H1 (cell line): ENCODE data around the gene GMNN. TPM values are rescaled to one million over a fixed set of nuclear protein-coding genes. Genes with fewer than 3 reads are reported as not detected.

ENCODE experiments used
- CTCF ChIA-PET: fragments of 300-600 bp; sonication (Branson Sonifier 250); formaldehyde crosslinking; loops from one replicate; lab custom pipeline; 2021; ENCODE audit not compliant: partially characterized antibody; lab: Charles Lee
- POLR2A ChIA-PET: fragments of 300-600 bp; sonication (Branson Sonifier 250); formaldehyde crosslinking; loops from one replicate; lab custom pipeline; 2021; ENCODE audit warnings: inconsistent platforms; ENCODE audit not compliant: partially characterized antibody; lab: Charles Lee
- DNase-seq, 2 experiments: peaks; one replicate each; pipeline versions ENCODE4 v3.0.0 to v3.0.0-alpha.2; 2010 to 2022; ENCODE audit warnings: low spot score in 2 of 2, low read depth in 1 of 2, mixed read lengths in 1 of 2
- FAIRE-seq: peaks from 2 replicates; lab custom pipeline; 2011; peaks lifted over from hg19 to GRCh38; lab: Jason Lieb, UNC
- H2AFZ ChIP-seq: 2 replicates; pipeline ENCODE4 v1.8.1; 2012; ENCODE audit warnings: low read length, inconsistent platforms
- H2AK5ac ChIP-seq: 2 replicates; pipeline ENCODE4 v1.6.1; 2013; ENCODE audit warnings: low read depth, low read length
- H2BK120ac ChIP-seq: replicated peaks from 2 replicates; pipeline ENCODE3; 2013; ENCODE audit warnings: low read depth, low read length, inconsistent platforms
- H2BK12ac ChIP-seq: 2 replicates; pipeline ENCODE4 v1.6.1; 2013; ENCODE audit warnings: low read depth, low read length
- H2BK15ac ChIP-seq: 2 replicates; pipeline ENCODE4 v1.6.1; 2013; ENCODE audit warnings: low read length
- H2BK20ac ChIP-seq: 2 replicates; pipeline ENCODE4 v1.6.1; 2013; ENCODE audit warnings: low read length
- H2BK5ac ChIP-seq: 2 replicates; pipeline ENCODE4 v1.6.1; 2013; ENCODE audit warnings: low read depth, low read length
- H3K14ac ChIP-seq: 2 replicates; pipeline ENCODE4 v1.6.1; 2013; ENCODE audit warnings: inconsistent platforms; ENCODE audit not compliant: insufficient read length
- H3K18ac ChIP-seq: 2 replicates; pipeline ENCODE4 v1.6.1; 2013; ENCODE audit warnings: low read length; ENCODE audit errors: extremely low read depth
- H3K23ac ChIP-seq: 2 replicates; pipeline ENCODE4 v1.6.1; 2013; ENCODE audit warnings: inconsistent platforms; ENCODE audit not compliant: insufficient read length
- H3K23me2 ChIP-seq: 2 replicates; pipeline ENCODE4 v1.6.1; 2013; ENCODE audit warnings: low read depth, low read length
- H3K27ac ChIP-seq: 2 replicates; pipeline ENCODE4 v1.6.1; 2011; ENCODE audit warnings: low read depth, low read length, inconsistent platforms
- H3K27me3 ChIP-seq, 4 experiments: replicated peaks in 1 of 4; 1 replicate in 1 of 4; 2 replicates in 3 of 4; pipeline versions ENCODE4 v1.6.1 to v1.8.1; 2011 to 2013; ENCODE audit warnings: low read length in 3 of 4, mild to moderate bottlenecking in 3 of 4, inconsistent platforms in 2 of 4, mixed read lengths in 2 of 4, moderate library complexity in 1 of 4; ENCODE audit not compliant: control insufficient read depth in 3 of 4, insufficient read depth in 3 of 4; ENCODE audit errors: extremely low read depth in 1 of 4
- H3K36me3 ChIP-seq, 4 experiments: 2 replicates each; pipeline versions ENCODE4 v1.6.1 to v1.8.1; 2011 to 2013; ENCODE audit warnings: mild to moderate bottlenecking in 4 of 4, low read length in 3 of 4, moderate library complexity in 2 of 4, control low read depth in 1 of 4, inconsistent platforms in 1 of 4; ENCODE audit not compliant: insufficient read depth in 4 of 4, control insufficient read depth in 2 of 4
- H3K4ac ChIP-seq: replicated peaks from 2 replicates; pipeline ENCODE3; 2013; ENCODE audit warnings: low read length, low read depth, mixed read lengths, inconsistent platforms; ENCODE audit not compliant: insufficient read length
- H3K4me1 ChIP-seq, 4 experiments: replicated peaks in 1 of 4; 1 replicate in 1 of 4; 2 replicates in 3 of 4; pipeline versions ENCODE4 v1.6.1 to v1.8.1; 2011 to 2013; ENCODE audit warnings: low read length in 3 of 4, inconsistent platforms in 2 of 4, mixed read lengths in 1 of 4; ENCODE audit not compliant: insufficient read depth in 4 of 4, control insufficient read depth in 3 of 4
- H3K4me2 ChIP-seq, 2 experiments: 2 replicates each; pipeline versions ENCODE4 v1.6.1 to v1.8.1; 2011 to 2013; ENCODE audit warnings: low read depth in 2 of 2, low read length in 2 of 2, control low read depth in 1 of 2, inconsistent platforms in 1 of 2, mild to moderate bottlenecking in 1 of 2; ENCODE audit not compliant: insufficient read depth in 1 of 2
- H3K4me3 ChIP-seq, 4 experiments: fragments of 200-600, 300-600 bp in 1 of 4; sonication (generic), shearing (Covaris generic), sonication (Bioruptor Twin) in 1 of 4; 2 replicates each; pipeline versions ENCODE4 v1.5.1 to v1.8.1; 2011 to 2016; ENCODE audit warnings: low read length in 4 of 4, low read depth in 3 of 4, control low read depth in 2 of 4, inconsistent platforms in 2 of 4, mild to moderate bottlenecking in 2 of 4, mixed read lengths in 1 of 4, moderate library complexity in 1 of 4; ENCODE audit not compliant: insufficient read depth in 2 of 4; ENCODE audit errors: extremely low read depth in 1 of 4
- H3K56ac ChIP-seq: replicated peaks from 2 replicates; pipeline ENCODE3; 2013; ENCODE audit warnings: low read depth, mild to moderate bottlenecking, mixed read lengths, low read length, inconsistent platforms; ENCODE audit not compliant: insufficient read length
- H3K79me1 ChIP-seq: 2 replicates; pipeline ENCODE4 v1.6.1; 2013; ENCODE audit warnings: low read depth, low read length, control low read depth
- H3K79me2 ChIP-seq, 2 experiments: 2 replicates each; pipeline versions ENCODE4 v1.6.1 to v1.8.1; 2012 to 2013; ENCODE audit warnings: low read length in 2 of 2, mild to moderate bottlenecking in 2 of 2, inconsistent platforms in 1 of 2; ENCODE audit not compliant: insufficient read depth in 2 of 2, control insufficient read depth in 1 of 2
- H3K9ac ChIP-seq, 4 experiments: replicated peaks in 1 of 4; 1 replicate in 1 of 4; 2 replicates in 3 of 4; pipeline versions ENCODE4 v1.6.1 to v1.8.1; 2011 to 2013; ENCODE audit warnings: low read depth in 3 of 4, low read length in 3 of 4, control low read depth in 2 of 4, mild to moderate bottlenecking in 2 of 4, moderate library complexity in 2 of 4, inconsistent platforms in 1 of 4; ENCODE audit errors: extremely low read depth in 1 of 4
- H3K9me3 ChIP-seq, 2 experiments: 2 replicates each; pipeline versions ENCODE4 v1.6.1 to v1.8.1; 2012 to 2013; ENCODE audit warnings: mild to moderate bottlenecking in 2 of 2, moderate library complexity in 2 of 2, control low read depth in 1 of 2, inconsistent platforms in 1 of 2, low read depth in 1 of 2, low read length in 1 of 2, mixed read lengths in 1 of 2; ENCODE audit not compliant: insufficient read depth in 2 of 2
- H4K20me1 ChIP-seq, 2 experiments: replicated peaks in 1 of 2; 2 replicates each; pipeline versions ENCODE3 to v1.8.1; 2011 to 2013; ENCODE audit warnings: inconsistent platforms in 2 of 2, low read length in 2 of 2, mild to moderate bottlenecking in 1 of 2; ENCODE audit not compliant: insufficient read depth in 2 of 2, control insufficient read depth in 1 of 2
- H4K5ac ChIP-seq: 2 replicates; pipeline ENCODE4 v1.6.1; 2013; ENCODE audit warnings: low read length, low read depth, mixed read lengths, inconsistent platforms; ENCODE audit not compliant: insufficient read length
- H4K8ac ChIP-seq: 2 replicates; pipeline ENCODE4 v1.8.0; 2013; ENCODE audit warnings: mild to moderate bottlenecking, moderate library complexity, low read length, inconsistent platforms; ENCODE audit not compliant: insufficient read depth; ENCODE audit errors: extremely low read depth
- H4K91ac ChIP-seq: replicated peaks from 2 replicates; pipeline ENCODE3; 2013; ENCODE audit warnings: low read length, mixed read lengths, inconsistent platforms; ENCODE audit not compliant: insufficient read length
- CBX8 ChIP-seq: fragments of 300-800, 300-1000 bp; sonication (generic); IDR thresholded peaks from 2 replicates; pipeline ENCODE4 v1.7.1; 2016; ENCODE audit warnings: low read depth, low read length, borderline replicate concordance
- CEBPB ChIP-seq: IDR thresholded peaks from 2 replicates; pipeline ENCODE4 v1.6.1; 2012; ENCODE audit warnings: low read depth, low read length
- EZH2 ChIP-seq: fragments of 200-600 bp; sonication (generic); IDR thresholded peaks from 2 replicates; pipeline ENCODE4 v1.7.1; 2012; ENCODE audit warnings: low read depth, mild to moderate bottlenecking, moderate library complexity, low read length, inconsistent platforms; ENCODE audit not compliant: severe bottlenecking
- KDM4A ChIP-seq: IDR thresholded peaks from one replicate; pipeline ENCODE4 v1.7.1; 2012; ENCODE audit warnings: low read depth, mild to moderate bottlenecking, moderate library complexity, low read length, inconsistent platforms; ENCODE audit not compliant: severe bottlenecking
- NANOG ChIP-seq: IDR thresholded peaks from 2 replicates; pipeline ENCODE4 v1.6.1; 2011; ENCODE audit warnings: low read length, low read depth, mild to moderate bottlenecking, inconsistent platforms; ENCODE audit not compliant: insufficient read depth, poor library complexity, severe bottlenecking
- RAD21 ChIP-seq, 2 experiments: IDR thresholded peaks in 1 of 2; conservative IDR thresholded peaks in 1 of 2; 2 replicates each; pipeline ENCODE4 v1.6.1; 2011; ENCODE audit warnings: low read depth in 2 of 2, low read length in 2 of 2, improper control_type of control experiment in 1 of 2, inconsistent platforms in 1 of 2, mild to moderate bottlenecking in 1 of 2, moderate library complexity in 1 of 2
- RBBP5 ChIP-seq: IDR thresholded peaks from 2 replicates; pipeline ENCODE4 v1.7.1; 2012; ENCODE audit warnings: low read depth, mild to moderate bottlenecking, inconsistent platforms, low read length, moderate library complexity, borderline replicate concordance
- SP1 ChIP-seq: IDR thresholded peaks from 2 replicates; pipeline ENCODE4 v1.6.1; 2011; ENCODE audit warnings: low read depth, low read length
- TCF12 ChIP-seq: IDR thresholded peaks from 2 replicates; pipeline ENCODE4 v1.6.1; 2011; ENCODE audit warnings: low read depth, mild to moderate bottlenecking, low read length
- TEAD4 ChIP-seq: IDR thresholded peaks from 2 replicates; pipeline ENCODE4 v1.6.1; 2012; ENCODE audit warnings: low read depth, low read length, inconsistent platforms, mixed read lengths
- WGBS, 2 experiments: shearing (Covaris generic) in 1 of 2; methylation state at CpG; one replicate each; pipeline versions ENCODE4 v1.1.6 to v1.1.7; 2013 to 2015; ENCODE audit warnings: low lambda C conversion rate in 2 of 2, mixed read lengths in 2 of 2, inconsistent platforms in 1 of 2, low coverage in 1 of 2, missing lambda C conversion rate in 1 of 2; ENCODE audit not compliant: insufficient replicate concordance in 2 of 2, insufficient coverage in 1 of 2, insufficient read length in 1 of 2; ENCODE audit errors: extremely low coverage in 1 of 2, missing lambda C conversion rate in 1 of 2; 5-methylcytosine and 5-hydroxymethylcytosine counted together
- polyA plus RNA-seq, 7 experiments: library from polyadenylated mRNA; depleted of rRNA in 3 of 7; stranded (reverse) in 5 of 7; unstranded in 2 of 7; fragments of >200 nt in 5 of 7; fragments of 200-250 nt in 2 of 7; gene quantifications; 1 replicate in 5 of 7; 2 replicates in 1 of 7; 4 replicates in 1 of 7; pipeline versions ENCODE4 v1.2.1 to v1.2.3, GENCODE V29; 2011 to 2013; ENCODE audit warnings: missing spikeins in 2 of 7, mixed read lengths in 2 of 7
- total RNA-seq: library from RNA; stranded (reverse); fragmentation: NEBNext Ultra II Directional; extraction: Animal tissue kit (Norgen Biotek cat#: 25700); gene quantifications from 2 replicates; pipeline ENCODE4 v1.2.1, GENCODE V29; 2021

GMNN gene
- total and polyA plus RNA-seq, 2 of the 8 experiments (the other 6 are each of a cell fraction or from before 2014, with no cell fraction given): 65.9 to 101 TPM

GRCh38 chr6:24832794-24833193 lies 58.1 kb downstream of the GMNN start:
- CTCF ChIA-PET: interaction anchor here (0.8 to 1.3 kb wide), 2 partner anchors 13 to 24 kb away, joined by 3 to 4 read pairs; no protein-coding TSS in a partner anchor
- no peak overlapping the region for H3K18ac ChIP-seq
- TF ChIP-seq TEAD4 (no peak), NANOG (no peak), CBX8 (no peak), TCF12 (no peak), EZH2 (no peak), RAD21 (IDR thresholded peaks at IDR 0.05 in 1 of 2, conservative IDR thresholded peaks at IDR 0.05 in 1 of 2; ENCODE audit: low read depth in 2 of 2, low read length in 2 of 2) (no peak), KDM4A (no peak), SP1 (no peak), RBBP5 (no peak), CEBPB (no peak)

More at GRCh38 chr6:24832794-24833193, 58.1 kb downstream of the GMNN start:
- Histone ChIP-seq H2BK15ac (no peak overlapping the region), H4K91ac (no peak overlapping the region), H3K4me3 (no peak overlapping the region), H3K23ac (no peak overlapping the region), H3K4ac (no peak overlapping the region), H3K79me2 (no peaks in the 10 kb centered on the region), H3K36me3 (no peaks in the 10 kb centered on the region), H2BK5ac (no peak overlapping the region), H2AK5ac (no peak overlapping the region), H3K23me2 (no peaks in the 10 kb centered on the region; the same call in 1 of the 2 replicates), H3K27me3 (no peaks in the 10 kb centered on the region), H4K8ac (no peak overlapping the region), H2BK120ac (no peak overlapping the region), H3K9ac (no peak overlapping the region), H3K4me1 (no peaks in the 10 kb centered on the region), H4K5ac (no peak overlapping the region), H4K20me1 (peaks cover 0 to 2% of the 10 kb centered on the region in 2 experiments), H3K27ac (no peak overlapping the region), H3K14ac (no peak overlapping the region), H2AFZ (no peak overlapping the region), H3K56ac (no peak overlapping the region), H2BK20ac (no peak overlapping the region), H3K4me2 (no peak overlapping the region), H3K79me1 (no peaks in the 10 kb centered on the region), H2BK12ac (no peak overlapping the region), H3K9me3 (no peaks in the 10 kb centered on the region)
- POLR2A ChIA-PET: interaction anchor here (0.6 to 0.9 kb wide), 2 partner anchors 11 to 694 kb away, joined by 3 read pairs; no protein-coding TSS in a partner anchor
- FAIRE-seq: no peak
- WGBS, 2 experiments: 94% methylated on average over 1 of the region's 1 CpG; no CpG with 5 or more reads in 1 of the 2 experiments
- DNase-seq: no peak
